Keratinocyte (primary cell): Measurements from ENCODE around the gene GGCX. TPM values are rescaled to one million over a fixed set of nuclear protein-coding genes. Genes with fewer than 3 reads are reported as not detected.

Source experiments
- DNase-seq: peaks from one replicate; pipeline ENCODE4 v3.0.0-alpha.2; 2011; ENCODE audit warnings: low read depth, missing footprints, low spot score
- FAIRE-seq: peaks from 2 replicates; lab custom pipeline; 2011; peaks lifted over from hg19 to GRCh38; lab: Jason Lieb, UNC
- H2AFZ ChIP-seq: 2 replicates; pipeline ENCODE4 v1.6.0; 2012; ENCODE audit warnings: low read length, control low read depth, inconsistent platforms; ENCODE audit not compliant: control insufficient read depth
- H3K27ac ChIP-seq: 2 replicates; pipeline ENCODE4 v1.5.1; 2011; ENCODE audit warnings: low read length; ENCODE audit not compliant: control insufficient read depth, insufficient read depth
- H3K27me3 ChIP-seq: 3 replicates; pipeline ENCODE4 v1.6.0; 2011; ENCODE audit warnings: low read length; ENCODE audit not compliant: control insufficient read depth, insufficient read depth; ENCODE audit errors: extremely low read depth
- H3K36me3 ChIP-seq, 2 experiments: 2 replicates in 1 of 2; 3 replicates in 1 of 2; pipeline ENCODE4 v1.5.1; 2011; ENCODE audit warnings: low read length in 2 of 2, mild to moderate bottlenecking in 1 of 2; ENCODE audit not compliant: control insufficient read depth in 2 of 2, insufficient read depth in 2 of 2; ENCODE audit errors: extremely low read depth in 1 of 2
- H3K4me1 ChIP-seq: 3 replicates; pipeline ENCODE4 v1.5.1; 2011; ENCODE audit warnings: low read length; ENCODE audit not compliant: control insufficient read depth, insufficient read depth; ENCODE audit errors: extremely low read depth
- H3K4me2 ChIP-seq: 3 replicates; pipeline ENCODE4 v1.6.0; 2011; ENCODE audit warnings: low read depth, low read length; ENCODE audit not compliant: control insufficient read depth, insufficient read depth; ENCODE audit errors: extremely low read depth
- H3K4me3 ChIP-seq, 3 experiments: fragments of 200-600 bp in 1 of 3; sonication (generic) in 1 of 3; 2 replicates in 2 of 3; 3 replicates in 1 of 3; pipeline ENCODE4 v1.5.1; 2011 to 2016; ENCODE audit warnings: low read length in 3 of 3, mild to moderate bottlenecking in 3 of 3, control low read depth in 2 of 3, inconsistent platforms in 1 of 3, low read depth in 1 of 3, mixed read lengths in 1 of 3, mixed run types in 1 of 3, moderate library complexity in 1 of 3; ENCODE audit not compliant: control insufficient read depth in 2 of 3, insufficient read depth in 2 of 3; ENCODE audit errors: extremely low read depth in 1 of 3
- H3K79me2 ChIP-seq: 2 replicates; pipeline ENCODE4 v1.6.0; 2012; ENCODE audit warnings: low read length; ENCODE audit not compliant: control insufficient read depth, insufficient read depth
- H3K9ac ChIP-seq: 3 replicates; pipeline ENCODE4 v1.6.0; 2011; ENCODE audit warnings: low read length; ENCODE audit not compliant: control insufficient read depth, insufficient read depth; ENCODE audit errors: extremely low read depth
- H3K9me1 ChIP-seq: 3 replicates; pipeline ENCODE4 v1.6.0; 2011; ENCODE audit warnings: low read length; ENCODE audit not compliant: control insufficient read depth, insufficient read depth; ENCODE audit errors: extremely low read depth
- H3K9me3 ChIP-seq: 2 replicates; pipeline ENCODE4 v1.5.1; 2012; ENCODE audit warnings: low read depth, low read length; ENCODE audit not compliant: control insufficient read depth
- H4K20me1 ChIP-seq: 3 replicates; pipeline ENCODE4 v1.6.0; 2011; ENCODE audit warnings: low read length; ENCODE audit not compliant: control insufficient read depth, insufficient read depth; ENCODE audit errors: extremely low read depth
- CTCF ChIP-seq, 3 experiments: IDR thresholded peaks in 1 of 3; conservative IDR thresholded peaks in 1 of 3; optimal IDR thresholded peaks in 1 of 3; 2 replicates in 2 of 3; 3 replicates in 1 of 3; pipeline versions ENCODE3 to v1.5.1; 2011; ENCODE audit warnings: low read length in 3 of 3, mild to moderate bottlenecking in 3 of 3, moderate library complexity in 2 of 3, control low read depth in 1 of 3, inconsistent platforms in 1 of 3; ENCODE audit not compliant: insufficient read depth in 2 of 3; ENCODE audit errors: extremely low read depth in 1 of 3
- EZH2 ChIP-seq: IDR thresholded peaks from one replicate; pipeline ENCODE4 v1.6.1; 2012; ENCODE audit warnings: inconsistent platforms, mild to moderate bottlenecking, low read length, moderate library complexity
- dilution Hi-C: fragments of 300-500 bp; cut with MboI; formaldehyde crosslinking; loops from one replicate; pipeline ENCODE4 v1.7.0; 2020; ENCODE audit warnings: low sequenced_read_pairs; ENCODE audit not compliant: extremely low pct_ligation_motif_present
- polyA plus RNA-seq, 5 experiments: library from polyadenylated mRNA; depleted of rRNA in 3 of 5; stranded (reverse) in 3 of 5; stranded (forward) in 1 of 5; unstranded in 1 of 5; fragments of >200 nt; gene quantifications; 1 replicate in 1 of 5; 2 replicates in 3 of 5; 3 replicates in 1 of 5; pipeline versions ENCODE4 v1.2.1 to v1.2.3, GENCODE V29; 2011 to 2012; ENCODE audit warnings: missing spikeins in 2 of 5, low read depth in 1 of 5, low replicate concordance in 1 of 5

The GGCX gene
- polyA plus RNA-seq, 1 donor (not counting 4 experiments of a cell fraction or from before 2014, with no cell fraction given): 34.3 TPM

GRCh38 chr2:85527787-85528186 is 33.5 kb downstream of the GGCX start:
- dilution Hi-C loops: no loop called here
- Histone ChIP-seq H3K27ac (no peak overlapping the region), H3K9me1 (no peaks in the 10 kb centered on the region)

GRCh38 chr2:85525567-85525966 is 35.7 kb downstream of the GGCX start:
- no peak for FAIRE-seq
- Histone ChIP-seq H3K36me3 (no peaks in the 10 kb centered on the region), H3K9me1 (no peaks in the 10 kb centered on the region), H2AFZ (no peak overlapping the region), H3K4me2 (no peak overlapping the region), H3K27ac (no peak overlapping the region), H3K79me2 (no peaks in the 10 kb centered on the region), H4K20me1 (no peaks in the 10 kb centered on the region), H3K9ac (no peak overlapping the region), H3K27me3 (no peaks in the 10 kb centered on the region), H3K4me1 (no peaks in the 10 kb centered on the region), H3K9me3 (no peaks in the 10 kb centered on the region), H3K4me3 (no peak overlapping the region)
- no peak for DNase-seq
- no peak for TF ChIP-seq CTCF (optimal IDR thresholded peaks at IDR 0.05 in 1 of 3, IDR thresholded peaks at IDR 0.05 in 1 of 3, conservative IDR thresholded peaks at IDR 0.05 in 1 of 3; ENCODE audit: extremely low read depth in 1 of 3, insufficient read depth in 2 of 3, low read length in 3 of 3)
- TF ChIP-seq EZH2: no peak
- dilution Hi-C loops: no loop called here

More at GRCh38 chr2:85527787-85528186, 33.5 kb downstream of the GGCX start:
- FAIRE-seq: no peak
- Histone ChIP-seq H3K4me2 (no peak overlapping the region), H3K36me3 (no peaks in the 10 kb centered on the region), H2AFZ (no peak overlapping the region), H3K4me3 (no peak overlapping the region), H3K4me1 (no peaks in the 10 kb centered on the region), H3K27me3 (no peaks in the 10 kb centered on the region), H3K9me3 (no peaks in the 10 kb centered on the region), H3K9ac (no peak overlapping the region), H4K20me1 (no peaks in the 10 kb centered on the region), H3K79me2 (no peaks in the 10 kb centered on the region)
- DNase-seq: no peak
- TF ChIP-seq CTCF (optimal IDR thresholded peaks at IDR 0.05 in 1 of 3, IDR thresholded peaks at IDR 0.05 in 1 of 3, conservative IDR thresholded peaks at IDR 0.05 in 1 of 3; ENCODE audit: extremely low read depth in 1 of 3, insufficient read depth in 2 of 3, low read length in 3 of 3) (no peak), EZH2 (no peak)
